ENCODE results near the gene USHBP1.
A peak's percentile ranks its signal among the peaks of the same experiment; 100 is the strongest.

The USHBP1 gene

GRCh38 chr19:17209126-17210036, 55.2 kb downstream of the USHBP1 start:
- Histone ChIP-seq H3K79me2 (ENCODE audit: insufficient read depth, low read length) (no peaks in the 10 kb centered on the region), H4K20me1 (ENCODE audit: insufficient read depth, low read length) (peaks cover 3% of the 10 kb centered on the region; the same call in 1 of the 2 replicates), H3K36me3 (ENCODE audit: insufficient read depth, low read length) (peaks cover 70% of the 10 kb centered on the region), H3K27me3 (ENCODE audit: insufficient read depth, low read length, poor library complexity) (no peaks in the 10 kb centered on the region), H3K9ac (ENCODE audit: low read depth, low read length) (no peak overlapping the region), H3K9me3 (ENCODE audit: insufficient read depth, low read length, severe bottlenecking) (no peaks in the 10 kb centered on the region), H3K4me3 (ENCODE audit: low read depth in 1 of 2, low read length in 2 of 2) (no peak overlapping the region), H2AFZ (ENCODE audit: low read depth, low read length) (no peak overlapping the region), H3K27ac (ENCODE audit: low read length) (no peak overlapping the region), H3K4me1 (ENCODE audit: insufficient read depth, low read length) (peaks cover 2% of the 10 kb centered on the region), H3K4me2 (ENCODE audit: insufficient read depth, low read length) (no peak overlapping the region)
- DNase-seq (peak; percentile 74), ATAC-seq (ENCODE audit: insufficient read depth, low read depth) (peak; percentile 64)
- TF ChIP-seq CTCF (IDR thresholded peaks at IDR 0.05; ENCODE audit: borderline replicate concordance, extremely low read depth, low read length, poor library complexity, severe bottlenecking), result no peak
- no peak for TF ChIP-seq EZH2 (IDR thresholded peaks at IDR 0.05; ENCODE audit: borderline replicate concordance, low read depth, low read length, severe bottlenecking)

- no peak for DNase-seq
- H3K36me3 ChIP-seq (ENCODE audit: insufficient read depth, low read length), result peaks cover 82% of the 10 kb centered on the region
These were observed 57.6 kb downstream of the USHBP1 start for GRCh38 chr19:17206736-17207581.

More at GRCh38 chr19:17206736-17207581, 57.6 kb downstream of the USHBP1 start:
- no peak overlapping the region for H3K4me3 ChIP-seq (ENCODE audit: low read depth in 1 of 2, low read length in 2 of 2)
- no peaks in the 10 kb centered on the region for H3K27me3 ChIP-seq (ENCODE audit: insufficient read depth, low read length, poor library complexity)
- no peak overlapping the region for H3K4me2 ChIP-seq (ENCODE audit: insufficient read depth, low read length)
- no peaks in the 10 kb centered on the region for H3K4me1 ChIP-seq (ENCODE audit: insufficient read depth, low read length)
- no peaks in the 10 kb centered on the region for H3K79me2 ChIP-seq (ENCODE audit: insufficient read depth, low read length)
- ATAC-seq (ENCODE audit: insufficient read depth, low read depth), result no peak
- no peak overlapping the region for H3K9ac ChIP-seq (ENCODE audit: low read depth, low read length)
- no peaks in the 10 kb centered on the region for H3K9me3 ChIP-seq (ENCODE audit: insufficient read depth, low read length, severe bottlenecking)
- peaks cover 8% of the 10 kb centered on the region for H4K20me1 ChIP-seq (ENCODE audit: insufficient read depth, low read length)
- TF ChIP-seq EZH2 (IDR thresholded peaks at IDR 0.05; ENCODE audit: borderline replicate concordance, low read depth, low read length, severe bottlenecking), result no peak
- TF ChIP-seq CTCF (IDR thresholded peaks at IDR 0.05; ENCODE audit: borderline replicate concordance, extremely low read depth, low read length, poor library complexity, severe bottlenecking), result no peak
- H3K27ac ChIP-seq (ENCODE audit: low read length), result no peak overlapping the region
- no peak overlapping the region for H2AFZ ChIP-seq (ENCODE audit: low read depth, low read length)
